Dedifferentiated amniotic fluid mesenchymal stem cell (primary cell): ENCODE results near the gene PTBP3.
"Not testable (repeated sequence)": the region's sequence is repeated elsewhere in the genome, so short reads cannot be mapped to it uniquely, and the experiment has no call there.

ENCODE experiments used
- DNase-seq: peaks from one replicate; pipeline ENCODE4 v3.0.0-alpha.2; 2016; ENCODE audit errors: extremely low spot score

Gene PTBP3

DNA sequence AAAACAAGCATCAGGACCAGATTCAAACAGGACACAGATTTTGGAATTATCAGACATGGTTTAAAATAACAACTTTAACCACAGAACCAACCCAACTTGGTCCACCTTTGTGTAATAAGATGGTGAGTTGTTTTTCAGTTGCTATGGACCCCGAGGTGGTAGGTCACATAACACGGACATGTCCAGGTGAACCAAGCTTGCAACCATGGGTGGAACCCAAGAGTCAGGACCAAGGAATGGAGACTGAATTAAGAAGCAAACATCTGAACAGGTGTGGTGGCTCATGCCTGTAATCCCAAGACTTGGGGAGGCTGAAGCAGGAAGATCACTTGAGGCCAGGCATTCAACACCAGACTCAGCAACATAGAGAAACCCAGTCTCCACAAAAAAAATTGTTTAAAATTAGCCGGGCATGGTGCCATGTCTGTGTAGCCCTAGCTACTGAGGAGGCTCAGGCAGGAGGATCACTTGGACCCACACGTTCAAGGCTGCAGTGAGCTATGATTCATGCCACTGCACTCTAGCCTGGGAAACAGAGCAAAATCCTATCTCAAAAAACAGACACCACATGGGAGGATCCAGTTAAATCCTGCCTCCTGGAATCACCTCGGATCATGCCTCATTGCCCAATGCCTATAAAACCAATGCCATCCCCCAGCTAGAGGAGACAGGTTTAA, 10.6 kb downstream of the PTBP3 start:
- DNase-seq = no peak

DNA sequence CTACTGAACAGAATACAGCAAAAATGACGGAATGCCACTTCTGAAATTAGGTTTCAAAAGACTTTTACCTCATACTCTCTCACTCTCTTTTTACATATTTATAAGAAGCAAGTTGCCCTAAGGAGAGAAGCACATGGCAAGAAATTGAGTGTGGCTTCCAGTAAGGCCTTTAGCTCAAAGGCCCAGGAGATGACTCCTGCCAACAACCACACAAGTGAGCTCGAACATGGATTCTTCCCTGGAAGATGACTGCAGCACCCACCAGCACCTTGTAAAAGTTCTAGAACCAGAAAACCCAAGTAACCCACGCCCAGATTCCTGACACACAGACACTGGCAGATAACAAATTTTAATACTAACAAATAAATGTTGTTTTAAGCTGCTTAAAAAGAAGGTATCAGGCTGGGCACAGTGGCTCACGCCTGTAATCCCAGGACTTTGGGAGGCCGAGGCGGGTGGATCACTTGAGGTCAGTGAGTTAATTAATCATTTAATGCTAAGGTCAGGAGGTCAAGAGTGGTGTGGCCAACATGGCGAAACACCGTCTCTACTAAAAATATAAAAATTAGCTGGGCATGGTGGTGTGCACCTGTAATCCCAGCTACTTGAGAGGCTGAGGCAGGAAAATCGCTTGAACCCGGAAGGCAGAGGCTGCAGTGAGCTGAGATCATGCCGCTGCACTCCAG, 17.0 kb downstream of the PTBP3 start:
- no peak for DNase-seq

DNA sequence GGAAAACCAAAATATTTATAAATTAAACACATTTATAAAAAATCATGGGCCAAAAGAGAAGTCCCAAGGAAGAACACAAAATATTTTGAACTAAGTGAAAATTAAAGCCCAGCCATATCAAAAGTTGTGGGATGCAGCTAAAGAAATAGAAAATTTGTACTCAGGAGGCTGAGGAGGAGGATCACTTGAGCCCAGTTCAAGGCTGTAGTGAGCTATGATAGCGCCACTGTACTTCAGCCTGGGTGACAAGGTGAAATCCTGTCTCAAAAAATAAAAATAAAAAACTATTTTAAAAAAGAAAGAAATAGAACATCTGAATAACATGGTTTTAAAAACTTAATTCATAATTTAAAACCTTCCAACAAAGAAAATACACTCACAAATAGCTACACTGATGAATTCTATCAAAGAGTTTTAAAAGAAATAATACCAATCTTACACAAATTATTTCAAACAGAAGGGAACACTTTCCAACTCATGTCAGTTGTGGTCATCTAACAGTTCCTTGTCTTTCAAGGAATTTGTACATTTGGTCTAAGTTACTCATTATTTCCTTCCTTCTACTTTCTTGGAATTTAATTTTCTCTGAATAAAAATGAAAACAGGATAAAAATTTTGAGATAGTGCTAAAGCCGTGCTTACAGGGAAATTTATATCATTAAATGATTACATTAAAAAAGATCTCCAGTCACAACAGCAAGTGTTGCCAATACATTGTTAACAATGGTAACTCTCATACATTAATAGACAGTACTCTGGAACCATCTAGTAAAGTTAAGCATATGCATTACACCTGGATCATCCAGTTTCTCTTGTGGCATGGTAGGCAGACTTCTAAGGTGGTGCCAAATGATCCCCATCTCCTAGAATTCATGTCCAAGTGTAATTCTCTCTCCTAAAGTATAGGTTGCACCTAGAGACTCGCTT, 17.8 kb downstream of the PTBP3 start:
- no peak for DNase-seq

DNA sequence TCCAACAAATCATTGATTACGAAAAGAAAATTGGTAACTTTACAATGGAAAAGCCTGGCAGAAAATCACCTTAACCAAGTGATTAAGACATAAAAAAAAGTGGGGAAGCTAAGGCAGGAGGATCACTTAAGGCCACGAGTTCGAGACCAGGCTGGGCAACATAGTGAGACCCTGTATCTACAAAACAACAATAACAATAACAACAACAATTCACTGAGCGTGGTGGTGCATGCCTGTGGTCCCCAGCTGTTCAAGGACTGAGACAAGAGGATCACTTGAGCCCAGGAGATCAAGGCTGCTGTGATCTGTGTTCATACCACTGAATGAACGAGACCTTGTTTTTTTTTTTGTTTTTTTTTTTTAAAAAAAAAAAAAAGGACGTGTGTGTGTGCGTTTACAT, 21.3 kb downstream of the PTBP3 start:
- DNase-seq = no peak

DNA sequence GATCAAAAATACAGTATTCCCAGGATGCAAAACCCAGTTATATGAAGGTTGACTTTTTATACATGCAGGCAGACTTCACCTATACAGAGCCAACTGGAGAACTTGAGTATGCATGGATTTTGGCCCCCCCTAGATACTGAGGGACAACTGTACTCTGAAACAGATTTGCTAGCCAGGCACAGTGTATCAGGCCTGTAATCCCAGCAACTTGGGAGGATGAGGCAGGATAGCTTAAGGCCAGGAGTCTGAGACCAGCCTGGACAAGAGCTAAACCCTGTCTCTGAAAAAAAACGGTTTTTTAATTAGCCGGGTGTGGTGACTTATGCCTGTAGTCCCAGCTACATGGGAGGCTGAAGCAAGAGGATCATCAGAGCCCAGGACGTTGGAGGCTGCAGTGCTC, 21.9 kb downstream of the PTBP3 start:
- DNase-seq = no peak

DNA sequence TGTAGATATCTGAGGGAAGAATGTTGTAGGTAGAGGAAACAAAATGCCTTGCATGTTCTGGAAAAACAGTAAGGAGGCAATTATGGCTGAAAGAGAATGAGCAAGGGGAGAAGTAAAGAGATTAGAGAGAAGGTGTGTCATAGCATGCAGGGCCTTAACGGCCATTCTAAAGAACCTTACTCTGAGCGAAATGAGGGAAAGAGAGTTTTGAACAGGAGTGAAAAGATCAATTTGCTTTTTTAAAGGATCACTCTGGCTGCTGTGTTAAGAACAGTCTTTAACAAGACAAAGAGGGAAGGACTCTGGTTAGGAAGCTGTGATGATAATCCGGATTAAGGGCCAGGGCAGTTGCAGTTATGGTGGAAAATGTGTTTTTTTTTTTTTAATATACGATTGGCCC, 22.6 kb downstream of the PTBP3 start:
- DNase-seq = no peak

DNA sequence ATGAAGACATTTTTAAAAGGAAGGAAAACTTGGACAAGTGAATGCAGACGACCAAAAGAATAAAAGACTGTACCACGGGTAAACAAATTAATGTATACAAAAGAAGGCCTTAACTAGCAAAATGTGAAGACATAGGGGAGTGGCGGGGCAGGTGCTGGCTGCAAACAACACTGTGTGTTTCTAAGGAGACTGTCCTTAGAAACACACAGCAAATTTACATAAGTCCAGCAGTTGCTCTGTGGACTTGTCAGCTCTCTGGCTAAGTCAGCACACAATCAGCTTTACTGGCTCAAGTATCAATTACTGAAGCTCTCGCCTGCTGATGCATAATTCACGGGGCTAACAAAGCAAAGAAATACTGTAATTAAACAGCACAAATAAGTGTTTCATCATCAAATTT, 24.8 kb downstream of the PTBP3 start:
- no peak for DNase-seq

DNA sequence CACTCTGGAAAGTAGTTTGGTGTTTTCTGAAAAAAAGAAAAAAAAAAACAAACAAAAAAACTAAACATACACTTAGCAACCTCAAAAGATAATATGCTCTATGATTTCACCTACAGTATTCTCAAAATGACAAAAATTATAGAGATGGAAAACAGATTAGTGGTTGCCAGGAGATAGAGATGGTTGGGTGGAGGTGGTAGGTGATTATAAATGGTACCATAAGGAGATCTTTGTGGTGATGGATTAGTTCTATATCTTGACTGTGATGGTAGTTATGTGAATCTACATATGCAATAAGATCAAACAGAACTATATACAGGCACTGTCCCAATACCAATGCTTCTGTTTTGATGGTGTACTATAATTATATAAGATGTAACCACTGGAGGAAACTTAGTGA, 32.0 kb downstream of the PTBP3 start:
- DNase-seq = no peak

DNA sequence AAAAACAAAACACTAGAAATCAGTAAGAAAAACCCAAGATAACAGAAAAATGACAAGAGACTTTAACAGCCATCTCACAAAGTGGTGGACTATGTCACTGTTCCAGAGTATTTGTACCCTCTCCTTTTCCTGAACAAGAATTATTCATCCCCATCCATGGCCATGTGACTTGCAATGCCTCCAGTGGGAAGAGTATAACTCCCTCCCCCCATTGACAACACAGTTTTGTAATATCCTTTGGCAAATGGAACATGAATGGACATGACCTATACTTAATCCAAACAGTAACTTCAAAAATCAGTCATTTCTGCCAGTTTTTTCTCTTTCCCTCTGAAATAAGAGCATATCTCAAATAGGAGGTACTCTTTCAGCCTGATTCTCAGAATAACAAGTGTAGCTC, 33.9 kb downstream of the PTBP3 start:
- no peak for DNase-seq

DNA sequence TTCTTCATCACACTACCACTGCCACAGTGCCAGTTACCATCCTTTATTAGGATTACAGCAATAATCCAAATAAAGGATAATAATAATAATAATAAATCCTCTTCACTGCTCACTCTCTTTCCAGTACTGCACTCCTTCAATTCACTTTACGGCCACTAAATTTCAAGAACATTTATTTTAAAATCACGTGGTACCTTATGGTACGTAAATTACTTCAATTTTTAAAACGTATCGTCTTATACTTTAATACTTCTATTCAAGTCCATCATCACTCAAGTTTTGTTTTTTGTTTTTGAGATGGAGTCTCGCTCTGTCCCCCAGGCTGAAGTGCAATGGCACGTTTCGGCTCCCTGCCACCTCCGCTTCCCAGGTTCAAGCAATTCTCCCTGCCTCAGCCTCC, 36.5 kb downstream of the PTBP3 start:
- no peak for DNase-seq

DNA sequence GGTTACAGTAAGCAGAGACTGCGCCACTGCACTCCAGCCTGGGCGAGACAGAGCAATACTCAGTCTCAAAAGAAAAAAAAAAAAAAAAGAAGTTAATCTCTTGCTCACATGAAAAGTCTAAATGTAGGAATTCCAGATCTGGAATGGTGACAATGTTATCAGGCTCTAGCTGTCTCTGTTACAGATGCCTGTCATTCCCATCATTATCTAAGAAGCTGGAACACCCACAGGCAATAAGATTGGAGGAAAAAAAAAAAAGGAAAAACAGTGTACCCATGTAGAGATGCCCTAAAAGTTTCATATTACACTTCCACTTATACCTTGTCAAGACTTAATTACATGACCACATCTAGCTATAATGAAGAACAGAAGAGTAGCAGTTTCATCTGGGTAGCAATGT, 38.2 kb downstream of the PTBP3 start:
- no peak for DNase-seq

DNA sequence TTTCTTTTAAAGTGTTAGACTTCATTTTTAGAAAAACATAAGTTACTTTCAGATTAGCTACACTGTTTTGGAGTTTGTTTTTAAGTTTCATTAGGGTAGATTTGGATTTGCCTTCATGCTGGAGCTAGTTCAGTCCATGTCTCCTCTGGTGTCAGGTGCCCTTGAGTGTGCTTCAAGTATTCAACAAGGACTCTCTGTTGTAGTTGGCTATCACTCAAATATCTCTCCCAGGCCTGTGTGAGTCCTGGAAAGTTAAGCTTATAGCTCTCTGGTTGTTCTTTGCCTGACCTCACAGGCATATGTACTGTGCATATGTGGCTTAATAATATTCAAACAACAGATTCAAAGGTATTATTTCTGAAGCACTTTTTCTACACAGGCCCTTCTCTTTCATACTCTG, 45.4 kb downstream of the PTBP3 start:
- no peak for DNase-seq

DNA sequence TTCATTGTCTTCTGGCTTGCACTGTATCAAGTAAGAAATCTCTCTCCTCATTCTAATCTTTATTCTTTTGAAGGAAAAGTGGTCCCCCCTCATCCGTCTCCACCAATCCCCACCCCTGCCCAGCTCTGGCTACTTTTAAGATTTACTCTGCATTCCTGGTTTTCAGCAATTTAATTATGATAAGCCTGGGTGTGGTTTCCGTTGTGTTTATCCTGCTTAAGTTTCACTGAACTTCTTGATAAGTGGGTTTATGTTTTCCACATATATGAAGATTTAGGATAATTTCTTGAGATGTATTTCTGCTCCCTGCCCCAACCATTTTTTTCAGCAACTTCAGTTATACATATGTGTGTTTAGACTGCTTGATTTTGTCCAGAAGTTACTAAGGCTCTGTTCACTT, 46.5 kb downstream of the PTBP3 start:
- DNase-seq = peak; percentile 24

DNA sequence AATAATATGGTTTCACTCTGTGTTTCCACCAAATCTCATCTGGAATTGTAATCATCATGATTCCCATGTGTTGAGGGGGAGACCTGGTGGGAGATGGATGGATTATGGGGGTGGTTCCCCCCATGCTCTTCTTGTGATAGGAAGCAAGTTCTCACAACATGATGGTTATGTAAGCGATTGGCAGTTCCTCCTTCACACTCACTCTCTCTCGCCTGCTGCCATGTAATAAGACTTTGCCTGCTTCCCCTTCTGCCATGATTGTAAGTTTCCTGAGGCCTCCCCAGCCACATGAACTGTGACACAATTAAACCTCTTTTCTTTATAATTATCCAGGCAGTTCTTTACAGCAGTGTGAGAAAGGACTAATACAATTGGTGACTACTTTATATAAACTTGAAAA, 48.4 kb downstream of the PTBP3 start:
- DNase-seq = no peak

DNA sequence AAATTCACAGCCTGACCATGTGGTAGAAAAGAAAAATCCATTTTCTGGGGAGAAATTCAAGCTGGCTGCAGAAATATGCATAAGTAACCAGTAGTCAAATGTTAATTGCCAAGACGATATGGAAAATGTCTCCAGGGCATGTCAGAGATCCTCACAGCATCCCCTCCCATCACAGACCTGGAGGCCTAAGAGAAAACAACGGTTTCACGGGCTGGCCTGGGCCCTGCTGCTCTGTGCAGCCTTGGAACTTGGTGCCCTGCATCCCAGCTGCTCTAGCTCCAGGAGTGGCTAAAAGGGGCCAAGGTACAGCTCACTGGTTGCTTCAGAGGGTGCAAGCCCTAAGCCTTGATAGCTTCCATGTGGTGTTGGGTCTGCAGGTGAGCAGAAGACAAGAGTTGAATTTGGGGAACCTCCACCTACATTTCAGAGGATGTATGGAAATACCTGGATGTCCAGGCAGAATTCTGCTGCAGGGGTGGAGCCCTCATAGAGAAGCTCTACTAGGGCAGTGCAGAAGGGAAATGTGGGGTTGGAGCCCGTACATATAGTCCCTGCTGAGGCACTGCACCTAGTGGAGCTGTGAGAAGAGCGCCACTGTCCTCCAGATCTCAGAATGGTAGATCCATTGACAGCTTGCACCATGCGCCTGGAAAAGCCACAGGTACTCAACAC, 49.7 kb downstream of the PTBP3 start:
- no peak for DNase-seq

DNA sequence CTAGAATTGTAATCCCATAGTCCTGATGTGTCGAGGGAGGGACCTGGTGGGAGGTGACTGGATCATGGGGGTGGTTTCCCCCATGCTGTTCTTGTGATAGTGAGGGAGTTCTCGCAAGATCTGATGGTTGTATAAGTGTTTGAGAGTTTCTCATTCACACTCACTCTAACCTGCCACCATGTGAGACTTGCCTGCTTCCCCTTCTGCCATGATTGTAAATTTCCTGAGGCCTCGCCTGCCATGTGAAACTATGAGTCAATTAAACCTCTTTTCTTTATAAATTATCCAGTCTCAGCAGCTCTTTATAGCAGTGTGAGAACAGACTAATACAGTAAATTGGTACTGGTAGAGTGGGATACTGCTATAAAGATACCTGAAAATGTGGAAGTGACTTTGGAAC, 50.6 kb downstream of the PTBP3 start:
- DNase-seq = not testable (repeated sequence)

DNA sequence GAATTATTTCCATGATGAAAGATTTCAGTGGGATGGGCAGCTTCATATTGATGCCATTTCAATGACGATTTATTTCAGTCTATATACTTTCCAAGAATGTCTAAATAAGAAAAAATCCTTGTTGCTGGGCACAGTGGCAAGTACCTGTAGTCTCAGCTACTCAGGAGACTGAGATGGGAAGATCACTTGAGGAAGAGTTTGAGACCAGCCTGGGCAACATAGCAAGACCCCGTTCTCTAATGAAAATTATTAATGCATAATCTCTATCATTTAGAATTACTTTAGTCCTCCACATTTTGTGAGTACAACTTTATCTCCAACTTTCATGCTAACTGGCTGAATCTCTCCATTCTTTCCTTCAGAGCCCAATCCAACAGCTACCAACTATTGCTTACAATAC, 52.5 kb downstream of the PTBP3 start:
- no peak for DNase-seq

DNA sequence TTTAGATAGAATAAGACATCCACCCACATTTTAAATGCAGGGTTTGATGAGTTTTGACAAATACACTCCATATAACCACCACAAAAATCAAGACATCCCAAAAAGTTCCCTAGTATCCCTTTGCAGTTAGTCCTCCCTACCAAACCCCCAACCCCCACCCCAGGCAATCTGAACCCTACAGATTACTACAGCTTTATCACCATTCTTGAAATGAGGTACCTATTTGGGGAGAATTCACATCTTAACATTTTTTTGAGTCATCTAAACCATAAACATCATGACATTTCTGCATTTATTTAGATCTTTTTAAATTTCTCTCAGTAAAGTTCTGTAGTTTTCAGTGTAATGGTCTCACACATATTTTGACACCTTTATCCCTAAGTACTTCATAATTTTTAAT, 53.9 kb downstream of the PTBP3 start:
- no peak for DNase-seq

DNA sequence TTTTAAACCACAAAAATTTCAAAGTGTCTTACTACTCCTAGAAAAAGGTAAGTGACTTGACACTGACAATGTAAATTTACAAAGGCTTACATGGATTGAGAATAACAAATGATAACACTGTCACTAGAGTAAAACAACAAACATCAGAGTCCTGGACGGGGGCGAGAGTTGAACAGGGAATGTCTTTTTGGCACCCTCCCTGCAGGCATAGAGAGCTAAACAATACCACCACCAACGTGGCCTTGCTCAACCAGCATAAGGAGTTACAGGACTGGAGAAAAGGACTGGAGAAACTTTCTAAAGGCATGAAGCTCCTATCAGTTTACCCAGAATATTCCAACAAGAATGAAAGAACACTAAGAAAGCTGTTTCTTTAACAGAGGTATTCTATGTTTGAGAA, 55.3 kb downstream of the PTBP3 start:
- no peak for DNase-seq

DNA sequence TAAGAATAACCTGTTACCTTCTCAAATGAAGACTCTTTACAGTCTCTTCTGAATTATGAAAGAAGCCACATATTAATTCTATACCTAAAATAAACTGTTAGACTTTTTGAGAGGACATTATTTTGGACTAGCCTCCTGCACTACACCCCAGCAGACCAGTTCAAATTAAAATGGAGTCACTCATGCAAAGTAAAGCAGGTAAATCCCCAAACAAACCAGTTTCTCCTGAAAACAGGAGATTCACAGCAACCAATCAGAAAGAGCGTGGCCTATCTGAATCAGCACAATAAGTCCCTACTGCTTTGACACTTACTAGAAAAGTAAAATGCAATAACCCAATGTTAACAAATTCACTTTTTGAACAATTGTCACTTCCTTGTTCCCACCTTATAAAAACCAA, 58.8 kb downstream of the PTBP3 start:
- DNase-seq = no peak

DNA sequence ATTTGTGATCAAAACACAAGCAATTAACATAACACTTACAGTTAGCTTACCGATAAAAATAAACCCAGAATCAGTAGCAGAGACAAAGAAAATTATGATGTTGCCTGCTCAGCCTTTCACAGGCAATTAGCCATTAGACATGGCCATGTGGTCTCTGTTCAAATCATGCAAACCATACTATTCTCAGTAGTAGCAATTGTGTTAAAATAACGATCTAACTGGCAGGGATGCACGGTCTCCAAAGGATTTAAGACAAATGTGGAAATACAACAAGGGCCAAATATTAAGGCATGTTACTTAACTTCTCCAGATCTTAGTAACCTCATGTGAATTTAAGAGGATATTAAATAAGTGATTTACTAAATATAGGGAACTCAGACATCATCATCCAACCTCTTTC, 59.5 kb downstream of the PTBP3 start:
- no peak for DNase-seq

DNA sequence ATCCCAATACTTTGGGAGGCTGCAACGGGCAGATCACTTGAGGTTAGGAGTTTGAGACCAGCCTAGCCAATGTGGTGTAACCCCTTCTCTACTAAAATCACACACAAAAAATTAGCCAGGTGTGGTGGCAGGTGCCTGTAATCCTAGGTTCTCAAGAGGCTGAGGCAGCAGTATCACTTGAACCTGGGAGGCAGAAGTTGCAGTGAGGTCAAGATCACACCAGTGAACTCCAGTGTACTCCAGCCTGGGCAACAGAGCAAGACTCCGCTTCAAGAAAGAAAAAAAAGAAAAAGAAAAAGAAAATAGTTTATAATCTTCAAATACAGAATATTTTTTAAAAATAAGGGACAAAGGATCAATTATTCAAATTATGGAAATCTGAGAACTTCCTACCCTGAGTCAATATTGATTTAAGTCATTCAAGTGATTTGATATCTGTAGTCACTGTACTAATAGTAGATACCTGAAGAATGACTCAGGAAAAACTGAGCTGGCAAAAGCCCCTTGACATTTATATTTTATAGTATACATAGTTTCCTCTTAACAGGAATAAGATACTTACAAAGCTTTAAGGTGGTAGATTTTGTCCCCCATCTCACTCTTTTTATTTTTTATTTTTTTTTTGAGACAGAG, 61.8 kb downstream of the PTBP3 start:
- DNase-seq = no peak
